ENCODE results near the gene EFCAB9.
A peak's percentile ranks its signal among the peaks of the same experiment; 100 is the strongest.
"Not testable (repeated sequence)": the region's sequence is repeated elsewhere in the genome, so short reads cannot be mapped to it uniquely, and the experiment has no call there.

Gene EFCAB9

DNA sequence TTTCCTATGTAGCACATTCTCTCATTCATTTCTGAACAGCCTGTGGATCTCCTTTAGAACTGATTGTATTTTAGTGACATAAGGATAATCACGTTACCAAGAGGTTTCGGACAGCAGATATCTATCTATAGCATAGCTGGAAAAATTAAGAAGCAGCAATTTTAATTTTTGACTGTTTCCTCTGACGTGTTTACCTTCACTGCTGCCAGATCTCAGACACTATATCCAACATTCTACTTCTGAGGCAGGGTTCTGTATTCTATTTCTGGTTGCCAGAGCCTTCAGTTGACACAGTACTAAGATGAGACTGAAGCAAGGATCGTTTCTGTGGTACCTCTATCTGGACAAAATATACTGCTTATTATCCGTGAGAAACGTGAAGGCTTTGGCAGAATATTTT is at the start of gene EFCAB9:
Gene EFCAB9 (plus strand): TSS at position 301 of the 400 bp plus-strand sequence. CDS start 1 bp downstream, at position 302.
- no peak for DNase-seq

DNA sequence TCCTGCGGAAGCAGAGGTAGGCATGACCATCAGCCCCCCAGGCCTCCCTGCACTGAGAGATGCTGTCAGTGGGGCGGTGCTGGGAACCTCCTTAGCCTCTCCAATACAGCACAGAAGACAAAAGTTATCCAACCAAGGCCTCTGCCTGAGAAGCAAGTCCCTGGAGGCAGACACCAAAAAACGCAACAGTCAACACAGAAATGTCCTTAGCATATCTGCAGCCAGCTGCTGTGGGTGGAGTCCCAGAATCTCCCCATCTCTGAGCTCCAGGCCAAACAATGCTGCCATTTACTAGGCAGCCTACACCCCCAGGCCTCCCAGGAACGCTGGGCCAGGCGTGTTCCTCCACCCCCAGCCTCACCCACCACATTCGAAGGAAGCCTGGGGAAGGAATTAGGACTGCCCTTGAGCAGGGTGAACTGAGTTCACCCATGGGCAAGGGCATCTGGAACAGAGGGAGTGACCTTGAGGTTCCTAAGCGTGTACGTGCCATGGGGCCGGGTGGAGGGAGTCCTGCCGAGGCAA is 49.6 kb upstream of the EFCAB9 start:
- no peak for DNase-seq

DNA sequence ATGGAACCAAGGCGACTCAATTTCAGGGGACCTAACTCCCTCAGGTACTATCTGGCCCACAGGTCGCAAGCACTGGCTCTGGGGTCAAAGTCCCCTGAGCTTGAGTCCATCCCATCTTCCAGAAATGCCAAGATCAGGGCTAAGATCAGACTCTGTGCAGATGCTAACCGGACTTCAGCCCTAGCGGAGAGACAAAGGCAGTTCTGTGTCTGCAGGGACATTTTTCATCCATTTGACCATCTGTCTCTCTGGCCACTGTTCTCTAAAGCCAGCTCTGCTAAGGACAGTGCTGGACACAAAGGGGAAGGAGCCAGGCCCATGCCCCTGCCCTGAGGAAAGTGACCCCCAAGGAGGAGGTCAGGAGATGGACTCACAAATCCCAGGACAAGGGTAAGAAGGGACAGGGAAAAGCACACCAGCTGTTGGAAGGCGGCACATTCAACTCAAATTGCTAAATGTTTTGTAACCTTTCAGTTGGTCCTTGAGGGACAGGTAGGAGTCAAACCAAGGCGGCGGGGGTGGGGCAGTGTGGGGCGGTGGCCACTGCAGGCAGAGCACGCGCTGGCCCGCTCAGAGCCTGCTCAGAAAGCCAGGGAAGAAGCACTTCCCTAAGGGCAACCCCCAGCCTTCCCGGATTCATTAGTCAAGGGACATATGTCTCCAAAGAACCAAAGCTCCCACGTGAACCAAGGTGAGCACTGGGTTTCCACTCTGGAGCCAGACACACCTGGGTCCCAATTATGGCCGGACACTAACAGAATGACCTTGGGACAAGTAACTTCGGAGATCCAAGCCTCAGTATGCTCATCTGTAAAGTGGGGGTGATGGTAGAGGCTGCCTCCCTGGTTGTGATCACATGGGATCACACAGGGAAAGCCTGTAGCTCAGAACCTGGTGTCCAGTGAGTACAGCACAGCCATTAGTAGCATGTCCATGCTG is 48.8 kb upstream of the EFCAB9 start:
- no peak for DNase-seq

GRCh38 chr5:172145870-172146747 is 47.9 kb upstream of the EFCAB9 start:
- no peak for DNase-seq

- no peak for DNase-seq
Observed at GRCh38 chr5:172146748-172147092, 47.3 kb upstream of the EFCAB9 start.

- DNase-seq = no peak
Observed at GRCh38 chr5:172147857-172148256, 46.1 kb upstream of the EFCAB9 start.

GRCh38 chr5:172148381-172148780 is 45.6 kb upstream of the EFCAB9 start:
- no peak for DNase-seq

DNA sequence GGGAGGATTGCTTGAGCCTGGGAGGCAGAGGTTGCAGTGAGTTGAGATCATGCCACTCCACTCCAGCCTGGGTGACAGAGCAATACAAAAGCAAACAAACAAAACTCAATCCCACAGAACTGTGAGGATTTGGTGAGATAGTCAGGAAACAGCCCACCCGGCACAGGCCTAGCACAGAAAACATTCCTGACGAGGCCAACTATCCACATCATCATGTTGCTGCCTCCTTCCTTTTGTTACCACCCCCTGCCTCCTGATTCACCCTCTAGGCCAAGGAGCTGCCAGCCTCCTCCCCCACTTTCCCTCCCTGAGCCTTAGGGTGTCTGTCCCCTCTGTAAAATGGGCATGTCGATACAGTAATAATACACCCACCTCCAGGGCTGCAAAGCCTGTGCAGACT is 44.9 kb upstream of the EFCAB9 start:
- DNase-seq = no peak

- not testable (repeated sequence) for DNase-seq
Observed at GRCh38 chr5:172149481-172149880, 44.5 kb upstream of the EFCAB9 start.

- DNase-seq = peak; percentile 36
Observed at GRCh38 chr5:172150514-172151425, 43.2 kb upstream of the EFCAB9 start.

GRCh38 chr5:172151661-172152210 is 42.2 kb upstream of the EFCAB9 start:
- peak; percentile 5 for DNase-seq

DNA sequence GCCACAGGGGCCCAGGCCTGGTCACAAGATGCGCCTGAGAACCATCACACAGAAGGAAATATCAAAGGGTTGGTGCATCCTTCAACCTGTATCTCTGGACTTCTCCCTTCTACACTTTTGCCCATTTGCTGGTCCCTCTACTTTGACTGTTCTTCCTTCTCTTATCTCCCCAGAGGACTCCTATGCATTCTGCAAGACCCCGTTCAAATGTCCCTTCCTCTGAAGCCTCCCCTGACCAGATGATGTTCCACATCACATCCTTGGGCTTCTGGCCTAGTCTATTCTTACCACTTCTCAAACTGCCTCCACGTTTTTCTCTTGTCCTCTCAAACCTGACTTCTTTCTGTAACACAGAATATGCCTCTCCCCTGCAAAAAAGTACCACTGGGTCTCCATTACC is 40.3 kb upstream of the EFCAB9 start:
- DNase-seq = peak; percentile 1

- not testable (repeated sequence) for DNase-seq
Observed at GRCh38 chr5:172155101-172155500, 38.9 kb upstream of the EFCAB9 start.

- DNase-seq = no peak
Observed at GRCh38 chr5:172156541-172156994, 37.4 kb upstream of the EFCAB9 start.

DNA sequence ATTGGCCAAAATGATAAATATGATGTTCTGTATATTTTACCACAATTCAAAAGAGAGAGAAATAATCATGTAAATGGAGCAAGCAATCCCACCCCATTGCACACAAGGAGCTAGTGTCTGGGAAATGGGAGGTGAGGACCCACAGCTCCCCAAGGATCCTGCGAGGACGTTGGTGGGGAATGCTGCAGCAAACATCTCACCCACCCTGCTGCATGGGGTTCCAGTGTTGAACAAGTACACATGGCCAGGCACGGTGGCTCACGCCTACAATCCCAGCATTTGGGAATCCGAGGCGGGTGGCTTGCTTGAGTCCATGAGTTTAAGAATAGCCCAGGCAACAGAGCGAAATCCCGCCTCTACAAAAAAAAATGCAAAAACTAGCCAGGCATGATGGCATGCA is 35.0 kb upstream of the EFCAB9 start:
- DNase-seq = no peak

DNA sequence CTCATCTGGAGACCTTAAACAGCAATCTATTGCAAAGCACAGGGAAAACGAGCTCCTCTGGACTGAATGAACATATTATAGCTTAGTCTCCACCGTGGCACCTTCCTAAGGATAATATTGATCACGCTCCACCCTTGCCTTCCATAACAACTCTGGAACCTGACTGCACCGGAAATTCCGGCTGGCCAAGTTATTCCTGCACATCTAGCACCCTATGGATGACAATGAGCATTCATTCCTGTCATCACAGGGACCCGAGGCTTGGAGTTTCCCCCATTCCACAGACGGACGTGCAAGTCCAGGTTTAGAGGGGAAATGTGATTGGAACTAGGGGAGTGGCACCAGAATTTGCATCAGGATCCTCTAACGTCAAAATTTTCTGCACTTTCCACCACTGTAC is 33.5 kb upstream of the EFCAB9 start:
- DNase-seq = peak; percentile 1

- DNase-seq = peak; percentile 1
Observed at GRCh38 chr5:172162323-172162986, 31.5 kb upstream of the EFCAB9 start.

DNA sequence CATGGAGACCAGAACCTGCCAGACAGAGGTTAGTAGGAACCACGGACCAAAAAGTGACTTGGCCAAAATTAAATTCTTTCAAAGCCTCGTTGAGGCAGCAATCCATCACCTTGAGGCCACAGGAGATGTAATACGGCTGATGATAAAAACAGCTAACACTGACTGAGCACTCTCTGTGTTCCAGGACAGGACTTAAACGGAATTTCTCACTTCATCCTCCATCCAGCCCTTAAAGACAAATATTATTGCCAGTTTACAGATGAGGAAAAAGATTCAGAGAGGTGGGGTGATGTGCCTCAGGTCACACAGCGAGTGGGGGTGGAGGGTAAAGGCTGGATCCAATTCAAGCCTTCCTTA is 31.0 kb upstream of the EFCAB9 start:
- no peak for DNase-seq

DNA sequence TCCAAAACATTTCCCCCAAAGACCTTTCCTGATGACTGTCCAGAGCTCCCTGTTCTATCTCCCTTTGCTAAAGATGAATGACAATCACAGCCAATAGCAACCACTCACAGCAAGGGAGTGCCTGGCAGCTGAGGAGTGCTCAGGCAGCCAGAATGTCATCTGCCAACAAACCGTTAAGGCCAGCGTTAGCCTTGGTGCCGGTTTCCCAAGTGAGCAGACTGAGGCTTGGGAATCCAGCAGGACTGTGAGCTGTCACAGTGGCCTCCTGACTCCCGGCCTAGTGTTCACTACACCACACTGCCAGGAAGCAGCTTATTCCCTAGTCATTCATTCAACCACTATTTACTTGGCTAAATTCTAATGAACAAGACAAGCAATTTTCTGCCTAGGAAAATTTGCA is 30.6 kb upstream of the EFCAB9 start:
- peak; percentile 1 for DNase-seq

DNA sequence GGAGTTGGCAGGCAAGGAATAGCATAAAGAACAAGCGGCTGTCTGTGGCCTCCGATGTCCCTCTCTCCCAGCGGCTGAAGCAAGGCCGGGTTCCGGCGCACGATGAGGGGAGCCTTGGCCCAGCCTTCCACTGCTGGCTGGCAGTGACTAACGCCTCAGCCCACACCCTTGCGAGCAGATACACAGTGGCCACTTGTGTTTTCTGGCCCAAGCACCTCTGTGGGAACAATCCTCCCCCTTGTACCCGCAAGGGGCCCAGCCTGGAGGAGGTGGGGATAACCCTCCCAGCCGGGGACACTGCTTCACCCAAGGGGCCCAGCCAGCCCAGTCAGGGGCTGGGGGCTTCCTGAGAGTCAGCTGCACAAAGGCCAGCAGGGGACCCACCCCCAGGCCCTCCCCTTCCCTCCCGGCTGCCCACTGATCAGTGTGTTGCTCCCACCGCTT is 29.2 kb upstream of the EFCAB9 start:
- no peak for DNase-seq

DNA sequence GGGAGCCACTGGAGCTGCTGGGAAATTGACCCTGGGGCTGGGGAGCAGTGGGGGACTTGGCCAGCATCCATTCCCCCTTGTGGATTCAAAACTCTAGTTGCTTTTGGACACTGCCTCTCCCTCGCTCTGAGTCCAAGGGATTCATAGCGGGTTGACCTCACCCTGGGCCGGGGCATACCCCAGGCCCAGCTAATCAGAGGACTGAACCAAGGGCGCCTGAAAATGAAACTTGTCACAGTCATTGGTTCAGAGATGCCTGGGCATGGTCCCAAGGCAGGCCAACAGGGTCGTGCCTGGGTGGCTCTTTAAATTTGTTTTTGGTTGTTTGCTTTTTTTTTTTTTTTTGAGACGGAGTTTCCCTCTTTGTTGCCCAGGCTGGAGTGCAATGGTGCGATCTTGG is 28.5 kb upstream of the EFCAB9 start:
- no peak for DNase-seq
